HG03354 (cell line): ENCODE results near the gene NUMBL.
"Not testable (repeated sequence)": the region's sequence is repeated elsewhere in the genome, so short reads cannot be mapped to it uniquely, and the experiment has no call there.

Experiments
- ATAC-seq: cut with Tn5 transposase; IDR thresholded peaks from one replicate; pipeline ENCODE4 v1.9.1; 2021; ENCODE audit warnings: mild to moderate bottlenecking; ENCODE audit not compliant: unreplicated experiment, poor library complexity, severe bottlenecking

Gene NUMBL

GRCh38 chr19:40690050-40690692, at the start of gene NUMBL:
NUMBL (minus strand) TSS chr19:40690651; CDS start chr19:40690483, 168 bp downstream.
- no peak for ATAC-seq

- ATAC-seq = no peak
Observed at GRCh38 chr19:40739030-40739839, 48.8 kb upstream of the NUMBL start.

GRCh38 chr19:40737102-40737644, 46.7 kb upstream of the NUMBL start:
- no peak for ATAC-seq

GRCh38 chr19:40736661-40737060, 46.2 kb upstream of the NUMBL start:
- ATAC-seq = no peak

- ATAC-seq = no peak
Observed at GRCh38 chr19:40735013-40735771, 44.7 kb upstream of the NUMBL start.

- no peak for ATAC-seq
Observed at GRCh38 chr19:40733149-40733548, 42.7 kb upstream of the NUMBL start.

- ATAC-seq = not testable (repeated sequence)
Observed at GRCh38 chr19:40732304-40732703, 41.9 kb upstream of the NUMBL start.

- not testable (repeated sequence) for ATAC-seq
Observed at GRCh38 chr19:40730065-40730464, 39.6 kb upstream of the NUMBL start.

- no peak for ATAC-seq
Observed at GRCh38 chr19:40726279-40726678, 35.8 kb upstream of the NUMBL start.

- ATAC-seq = no peak
Observed at GRCh38 chr19:40724855-40725254, 34.4 kb upstream of the NUMBL start.

GRCh38 chr19:40724315-40724714, 33.9 kb upstream of the NUMBL start:
- no peak for ATAC-seq

GRCh38 chr19:40723661-40724254, 33.3 kb upstream of the NUMBL start:
- ATAC-seq = no peak

GRCh38 chr19:40721936-40722661, 31.6 kb upstream of the NUMBL start:
- no peak for ATAC-seq

- no peak for ATAC-seq
Observed at GRCh38 chr19:40721140-40721486, 30.7 kb upstream of the NUMBL start.

GRCh38 chr19:40719414-40719894, 29.0 kb upstream of the NUMBL start:
- no peak for ATAC-seq

GRCh38 chr19:40718774-40719391, 28.4 kb upstream of the NUMBL start:
- no peak for ATAC-seq

GRCh38 chr19:40717880-40718773, 27.7 kb upstream of the NUMBL start:
- no peak for ATAC-seq
